Spleen (tissue), 11 donors: ENCODE measurements around the gene GOLGA6A. TPM values are rescaled to one million over a fixed set of nuclear protein-coding genes. Genes with fewer than 3 reads are reported as not detected.
"Not testable (repeated sequence)": the region's sequence is repeated elsewhere in the genome, so short reads cannot be mapped to it uniquely, and the experiment has no call there.

Experiments
- DNase-seq: peaks from one replicate; pipeline ENCODE4 v3.0.0-alpha.2; 2020
- H3K27ac ChIP-seq, 8 donors: fragments of 200-600 bp; sonication (generic) in 7 of 8; 1 replicate in 4 of 8; 2 replicates in 4 of 8; pipeline versions ENCODE4 v1.5.0 to v1.8.0; 2016 to 2021; ENCODE audit warnings: inconsistent platforms in 4 of 8, mild to moderate bottlenecking in 4 of 8, moderate library complexity in 1 of 8
- H3K27me3 ChIP-seq, 7 donors: fragments of 200-600 bp; sonication (generic) in 6 of 7; replicated peaks in 1 of 7; 1 replicate in 4 of 7; 2 replicates in 3 of 7; pipeline versions ENCODE4 v1.5.0 to v1.8.0; 2016 to 2021; ENCODE audit warnings: inconsistent platforms in 3 of 7, mild to moderate bottlenecking in 1 of 7
- H3K36me3 ChIP-seq, 6 donors: fragments of 200-600 bp; sonication (generic) in 5 of 6; 1 replicate in 4 of 6; 2 replicates in 2 of 6; pipeline versions ENCODE4 v1.5.0 to v1.8.0; 2016 to 2021; ENCODE audit warnings: inconsistent platforms in 2 of 6
- H3K4me1 ChIP-seq, 6 donors: fragments of 200-600 bp; sonication (generic) in 5 of 6; 1 replicate in 3 of 6; 2 replicates in 3 of 6; pipeline versions ENCODE4 v1.5.0 to v1.8.0; 2016 to 2021; ENCODE audit warnings: inconsistent platforms in 3 of 6
- H3K4me3 ChIP-seq, 8 donors: fragments of 200-600 bp; sonication (generic) in 7 of 8; 1 replicate in 4 of 8; 2 replicates in 4 of 8; pipeline versions ENCODE4 v1.5.0 to v1.8.0; 2016 to 2021; ENCODE audit warnings: inconsistent platforms in 4 of 8, mild to moderate bottlenecking in 4 of 8, moderate library complexity in 2 of 8
- H3K9me3 ChIP-seq, 8 donors: fragments of 200-600 bp; sonication (generic) in 7 of 8; 1 replicate in 4 of 8; 2 replicates in 4 of 8; pipeline versions ENCODE4 v1.5.0 to v1.8.0; 2016 to 2021; ENCODE audit warnings: inconsistent platforms in 4 of 8
- CTCF ChIP-seq, 11 experiments: fragments of 200-600 bp in 7 of 11; fragments of 450-650 bp in 4 of 11; sonication (generic) in 4 of 11; IDR thresholded peaks in 8 of 11; conservative IDR thresholded peaks in 3 of 11; 1 replicate in 7 of 11; 2 replicates in 4 of 11; pipeline versions ENCODE4 v1.4.0 to v1.8.0; 2016 to 2021; ENCODE audit warnings: antibody characterized with exemption in 11 of 11, inconsistent platforms in 4 of 11, mild to moderate bottlenecking in 1 of 11
- POLR2A ChIP-seq, 3 donors: fragments of 450-650 bp; IDR thresholded peaks; one replicate each; pipeline ENCODE4 v1.5.1; 2017; ENCODE audit warnings: antibody characterized with exemption in 3 of 3, mild to moderate bottlenecking in 1 of 3
- POLR2AphosphoS5 ChIP-seq, 3 donors: sonication (generic); formaldehyde crosslinking; IDR thresholded peaks; one replicate each; pipeline ENCODE4 v1.5.1; 2017; ENCODE audit warnings: antibody characterized with exemption in 3 of 3
- WGBS, 5 donors: extraction: QIAGEN DNeasy Blood & Tissue Kit in 3 of 5; methylation state at CpG; one replicate each; pipeline versions ENCODE4 v1.1.5 to v1.1.7; 2013 to 2018; 5-methylcytosine and 5-hydroxymethylcytosine counted together
- intact Hi-C: fragments of 100-400 bp; cut with DNase I; formaldehyde crosslinking; loops from one replicate; pipeline ENCODE4 v1.15.0; 2023; ENCODE audit warnings: low total_unique reads
- polyA plus RNA-seq, 3 donors: library from polyadenylated mRNA; stranded (reverse); fragments of 200-250 nt; gene quantifications; one replicate each; pipeline ENCODE4 v1.2.1, GENCODE V29; 2013
- total RNA-seq, 7 donors: library from RNA; depleted of rRNA in 3 of 7; stranded (reverse); fragments of >200 nt in 3 of 7; fragmentation: NEBNext Ultra II Directional in 4 of 7; extraction: Animal tissue kit (Norgen Biotek cat#: 25700) in 4 of 7; gene quantifications; one replicate each; pipeline versions ENCODE4 v1.1.0 to v1.2.1, GENCODE V29; 2016 to 2021
- donor health status: healthy with polysubstance abuse.
- donor health status: DM: no; HTN: no; CAD: no; lungs with moderate emphysema.
- donor health status: DM: no; HTN: no; CAD: no.
- donor health status: Bipolar disorder and iron deficiency.
- donor health status: healthy.
- donor health status: DM: no; HTN: no; CAD: no.
- donor health status: DM: yes; HTN: yes; CAD: no.

Gene GOLGA6A
- total and polyA plus RNA-seq, 10 donors = 0.03 to 0.61 (median 0.35) TPM; not detected in 7

- Histone ChIP-seq H3K4me1 (peaks cover 3 to 28% (median 15%) of the 10 kb centered on the region in 6 donors), H3K27me3 (no peaks in the 10 kb centered on the region), H3K4me3 (no peak overlapping the region), H3K27ac (no peak overlapping the region), H3K9me3 (no peaks in the 10 kb centered on the region), H3K36me3 (no peaks in the 10 kb centered on the region)
- WGBS, 5 donors = 86 to 96% (median 88%) methylated on average over 2 of the region's 2 CpGs
- no peak for DNase-seq
- no peak for TF ChIP-seq POLR2AphosphoS5 (IDR thresholded peaks at IDR 0.05)
- no peak for TF ChIP-seq POLR2A (IDR thresholded peaks at IDR 0.05)
- intact Hi-C loops = no loop called here
Observed at GRCh38 chr15:74055804-74056203, 26.5 kb downstream of the GOLGA6A start.

DNA sequence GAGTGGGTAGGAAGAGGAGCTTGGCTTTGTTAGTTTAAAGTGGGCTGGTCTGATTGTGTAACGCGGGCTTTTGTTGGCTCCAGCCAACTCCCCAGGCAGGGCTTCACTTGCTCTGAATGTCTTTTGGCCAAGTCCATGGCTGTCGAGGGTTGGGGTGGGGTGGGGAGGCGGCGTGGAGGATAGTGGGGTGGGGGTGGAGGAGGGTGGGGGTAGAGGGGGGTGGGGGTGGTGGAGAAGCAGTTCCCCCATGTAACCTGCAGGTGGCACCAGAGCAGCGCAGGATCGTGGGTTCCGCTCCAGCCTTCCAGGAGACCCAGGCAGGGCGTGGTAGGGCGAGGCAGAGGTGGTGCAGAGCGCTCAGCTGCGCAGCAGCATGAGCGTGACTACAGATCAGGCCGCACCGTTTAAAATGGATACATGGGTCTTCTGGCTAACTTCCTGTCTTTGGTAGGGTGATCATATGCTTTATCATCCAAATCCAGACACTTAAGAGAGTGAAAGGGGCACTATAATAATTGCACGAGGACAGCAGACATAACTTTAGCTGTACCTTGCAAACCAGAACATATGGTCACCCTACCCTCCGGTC is 28.3 kb downstream of the GOLGA6A start:
- H3K9me3 ChIP-seq = no peaks in the 10 kb centered on the region
- no peak overlapping the region for H3K27ac ChIP-seq
- intact Hi-C loops = loop anchor here (5.0 kb wide), 1 partner anchor 268 kb away; no protein-coding TSS in a partner anchor
- H3K27me3 ChIP-seq = no peaks in the 10 kb centered on the region
- peak overlapping the region in 1 of 8 donors; percentile 44 for H3K4me3 ChIP-seq
- WGBS, 5 donors = 9 to 17% (median 12%) methylated on average over 15 to 17 of the region's 17 CpGs
- peaks cover 3 to 38% (median 18%) of the 10 kb centered on the region in 6 donors for H3K4me1 ChIP-seq
- peak; percentile 90 for DNase-seq
- H3K36me3 ChIP-seq = no peaks in the 10 kb centered on the region
- TF ChIP-seq CTCF (IDR thresholded peaks at IDR 0.05 in 8 of 11, conservative IDR thresholded peaks at IDR 0.05 in 3 of 11) (peak in 10 of 11 experiments; percentile 12 to 81 (median 49)), POLR2AphosphoS5 (IDR thresholded peaks at IDR 0.05) (peak in 2 of 3 donors; percentile 40 to 51), POLR2A (IDR thresholded peaks at IDR 0.05) (no peak)

DNA sequence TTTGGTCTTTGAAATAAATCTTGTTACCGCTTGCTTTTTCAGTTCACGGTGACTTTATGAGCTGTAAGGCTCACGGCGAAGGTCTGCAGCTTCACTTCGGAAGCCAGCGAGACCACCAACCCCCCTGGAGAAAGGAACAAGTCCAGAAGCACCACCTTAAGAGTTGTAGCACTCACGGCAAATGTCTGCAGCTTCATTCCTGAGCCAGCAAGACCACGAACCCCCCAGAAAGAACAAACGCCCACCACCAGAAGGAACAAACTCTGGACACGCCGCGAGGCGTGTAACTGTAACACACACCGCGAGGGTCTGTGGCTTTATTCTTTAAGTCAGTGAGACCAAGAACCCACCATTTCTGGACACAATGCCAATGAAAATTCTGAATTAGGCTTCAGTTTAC is 28.8 kb downstream of the GOLGA6A start:
- Histone ChIP-seq H3K4me3 (no peak overlapping the region), H3K4me1 (peaks cover 7 to 43% (median 20%) of the 10 kb centered on the region in 6 donors), H3K9me3 (no peaks in the 10 kb centered on the region), H3K27me3 (no peaks in the 10 kb centered on the region), H3K27ac (no peak overlapping the region), H3K36me3 (no peaks in the 10 kb centered on the region)
- no peak for DNase-seq
- WGBS, 5 donors = 74 to 84% (median 77%) methylated on average over 15 of the region's 15 CpGs
- TF ChIP-seq CTCF (IDR thresholded peaks at IDR 0.05 in 8 of 11, conservative IDR thresholded peaks at IDR 0.05 in 3 of 11) (no peak), POLR2A (IDR thresholded peaks at IDR 0.05) (no peak), POLR2AphosphoS5 (IDR thresholded peaks at IDR 0.05) (no peak)
- intact Hi-C loops = loop anchor here (5.0 kb wide), 1 partner anchor 269 kb away; no protein-coding TSS in a partner anchor

DNA sequence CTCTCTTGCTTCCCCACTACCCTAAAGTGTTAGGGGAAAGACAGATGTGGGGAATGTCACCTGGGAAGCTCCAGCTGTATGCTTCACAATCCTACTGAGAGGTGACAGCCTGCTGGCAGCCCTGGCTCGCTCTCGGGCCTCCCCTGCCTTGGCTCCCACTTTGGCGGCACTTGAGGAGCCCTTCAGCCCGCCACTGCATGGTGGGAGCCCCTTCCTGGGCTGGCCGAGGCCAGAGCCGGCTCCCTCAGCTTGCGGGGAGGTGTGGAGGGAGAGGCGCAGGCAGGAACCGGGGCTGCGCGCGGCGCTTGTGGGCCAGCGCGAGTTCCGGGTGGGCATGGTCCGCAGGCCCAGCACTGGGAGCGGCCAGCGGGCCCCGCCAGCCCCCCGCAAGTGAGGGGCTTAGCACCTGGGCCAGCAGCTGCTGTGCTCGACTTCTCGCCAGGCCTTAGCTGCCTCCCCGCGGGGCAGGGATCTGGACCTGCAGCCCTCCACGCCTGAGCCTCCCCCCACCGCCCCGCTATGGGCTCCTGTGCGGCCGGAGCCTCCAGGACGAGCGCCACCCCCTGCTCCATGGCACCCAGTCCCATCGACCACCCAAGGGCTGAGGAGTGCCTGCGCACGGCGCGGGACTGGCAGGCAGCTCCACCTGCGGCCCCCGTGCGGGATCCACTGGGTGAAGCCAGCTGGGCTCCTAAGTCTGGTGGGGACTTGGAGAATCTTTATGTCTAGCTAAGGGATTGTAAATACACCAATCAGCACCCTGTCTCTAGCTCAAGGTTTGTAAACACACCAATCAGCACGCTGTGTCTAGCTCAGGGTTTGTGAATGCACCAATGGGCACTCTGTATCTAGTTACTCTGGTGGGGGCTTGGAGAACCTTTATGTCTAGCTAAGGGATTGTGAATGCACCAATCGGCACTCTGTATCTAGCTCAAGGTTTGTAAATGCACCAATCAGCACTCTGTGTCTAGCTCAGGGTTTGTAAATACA is 29.8 kb downstream of the GOLGA6A start:
- intact Hi-C loops = loop anchor here (5.0 kb wide), 1 partner anchor 270 kb away; no protein-coding TSS in a partner anchor
- 90 to 94% (median 90%) methylated on average over 20 to 42 of the region's 42 CpGs for WGBS, 5 donors
- DNase-seq = peak; percentile 72
- H3K27me3 ChIP-seq, H3K4me3 ChIP-seq, H3K36me3 ChIP-seq, H3K9me3 ChIP-seq: not testable (repeated sequence)
- Histone ChIP-seq H3K27ac (peak overlapping the region in 7 of 8 donors; percentile 46 to 80 (median 66)), H3K4me1 (peaks cover 11 to 52% (median 29%) of the 10 kb centered on the region in 6 donors)
- peak in 1 of 3 donors; percentile 16 for TF ChIP-seq POLR2AphosphoS5 (IDR thresholded peaks at IDR 0.05)
